Left kidney (tissue), 2 donors: ENCODE data around the gene H2AZ2. TPM values are rescaled to one million over a fixed set of nuclear protein-coding genes. Genes with fewer than 3 reads are reported as not detected.
"Not testable (repeated sequence)": the region's sequence is repeated elsewhere in the genome, so short reads cannot be mapped to it uniquely, and the experiment has no call there.

Experiments
- DNase-seq: peaks from one replicate; pipeline ENCODE4 v3.0.0-alpha.2; 2013
- polyA plus RNA-seq: library from polyadenylated mRNA; unstranded; fragments of 120-200 nt; gene quantifications from one replicate; pipeline ENCODE4 v1.2.1, GENCODE V29; 2013; ENCODE audit not compliant: insufficient read length

Gene H2AZ2
- polyA plus RNA-seq, 1 donor, result 291 TPM

DNA sequence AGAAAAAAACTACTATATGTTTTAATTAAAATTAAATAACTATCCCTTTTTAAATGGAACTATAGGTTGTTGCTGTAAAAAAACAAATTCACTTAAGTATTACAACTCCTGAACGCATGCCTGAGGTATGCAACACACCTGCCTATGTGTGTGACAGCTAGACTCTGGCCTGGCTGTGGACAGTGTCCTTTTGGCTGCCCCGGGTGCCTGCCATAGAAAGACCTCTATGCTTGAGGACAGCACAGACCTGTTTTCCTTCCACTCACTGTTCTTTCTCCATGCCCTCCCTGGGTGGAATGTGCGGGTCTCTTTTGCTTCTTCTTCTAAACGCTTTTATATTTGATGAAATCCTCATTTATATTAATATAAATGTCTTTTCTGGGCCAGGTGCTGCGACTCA lies 57.9 kb downstream of the H2AZ2 start:
- no peak for DNase-seq

DNA sequence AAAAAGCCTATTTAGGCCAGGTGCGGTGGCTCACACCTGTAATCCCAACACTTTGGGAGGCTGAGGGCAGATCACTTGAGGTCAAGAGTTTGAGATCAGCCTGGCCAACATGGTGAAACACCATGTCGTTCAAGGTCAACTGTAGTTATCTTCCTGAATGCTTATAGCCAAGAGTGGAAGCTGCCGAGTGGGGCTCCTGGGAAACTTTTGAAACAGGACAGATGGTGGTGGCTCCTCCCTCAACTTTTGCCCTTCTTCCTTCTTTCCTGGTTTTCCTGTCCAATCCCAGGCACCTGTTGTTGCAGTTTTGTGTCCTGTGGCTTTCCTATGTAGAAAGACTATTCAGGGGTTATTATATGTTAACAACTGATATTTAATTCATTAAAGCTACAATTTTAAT lies 60.1 kb downstream of the H2AZ2 start:
- DNase-seq, result no peak

GRCh38 chr7:44787041-44787440 lies 60.8 kb downstream of the H2AZ2 start:
- no peak for DNase-seq

DNA sequence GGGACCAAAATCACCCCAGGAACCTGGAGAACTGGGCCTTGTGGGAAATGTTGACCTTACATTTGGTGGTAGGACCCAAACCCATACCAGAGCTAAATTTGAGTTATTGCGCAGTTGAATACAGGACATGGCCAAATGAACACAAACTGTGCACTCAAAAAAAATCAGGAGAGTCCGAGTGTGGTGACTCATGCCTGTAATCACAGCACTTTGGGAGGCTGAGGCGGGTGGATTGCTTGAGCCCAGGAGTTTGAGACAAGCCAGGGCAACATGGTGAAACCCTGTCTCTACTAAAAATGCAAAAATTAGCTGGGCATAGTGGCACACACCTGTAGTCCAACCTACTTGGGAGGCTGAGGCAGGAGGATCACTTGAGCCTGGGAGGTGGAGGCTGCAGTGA lies 62.7 kb downstream of the H2AZ2 start:
- DNase-seq, result not testable (repeated sequence)

DNA sequence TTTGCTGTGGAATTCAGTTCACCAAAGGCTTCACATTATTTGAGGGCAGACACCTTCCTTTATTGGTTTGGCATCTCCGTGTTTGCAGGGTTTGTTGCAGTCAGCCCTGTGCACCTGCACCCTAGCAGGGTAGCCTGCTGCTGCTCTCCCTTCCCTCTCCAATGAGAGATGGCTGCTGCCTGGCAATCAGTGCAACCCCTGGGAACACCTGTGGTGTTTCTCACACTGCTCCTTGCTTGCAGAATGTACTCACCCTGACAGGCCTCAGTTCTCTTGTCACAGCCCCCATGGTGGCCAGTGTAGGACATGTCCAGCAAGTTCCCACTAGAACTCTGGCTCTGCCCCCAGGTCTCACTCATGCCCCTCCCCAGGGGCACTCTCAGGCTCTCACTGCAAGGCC lies 63.5 kb downstream of the H2AZ2 start:
- DNase-seq, result no peak

GRCh38 chr7:44783407-44783806 lies 64.5 kb downstream of the H2AZ2 start:
- DNase-seq, result no peak

DNA sequence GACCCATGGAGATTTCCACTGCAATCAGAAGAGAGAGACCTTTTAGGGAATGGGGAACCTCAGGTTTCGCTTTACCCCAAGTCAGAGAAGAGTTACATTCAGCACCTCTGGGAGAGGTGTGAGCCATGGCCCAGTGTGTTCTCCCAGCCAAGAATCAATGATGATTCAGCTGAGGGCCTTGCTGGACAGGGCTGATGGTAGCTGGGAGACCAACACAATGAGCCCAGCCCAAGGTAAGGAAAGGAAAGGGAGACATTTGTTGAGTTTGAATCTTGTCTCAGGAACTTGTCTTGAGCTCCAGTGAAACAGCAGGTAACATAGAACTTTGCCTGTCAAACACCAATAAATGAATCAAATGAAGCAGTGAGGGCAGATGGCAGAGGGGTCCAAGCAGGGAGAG lies 65.4 kb downstream of the H2AZ2 start:
- no peak for DNase-seq

Other genes with a start within 250 kb of the H2AZ2 start
- gene OGDH, start 241.5 kb downstream of the H2AZ2 start, polyA plus RNA-seq, result 86.0 TPM
- 77.5 TPM for gene ZMIZ2, start 99.2 kb downstream of the H2AZ2 start, polyA plus RNA-seq
- 1,199 TPM for gene PPIA, start 51.4 kb downstream of the H2AZ2 start, polyA plus RNA-seq
- gene PURB, start 37.4 kb upstream of the H2AZ2 start, polyA plus RNA-seq, result 43.5 TPM
- gene MYO1G, start 130.9 kb upstream of the H2AZ2 start, polyA plus RNA-seq, result 0.53 TPM
- gene CCM2, start 152.1 kb upstream of the H2AZ2 start, polyA plus RNA-seq, result 27.0 TPM
- gene NACAD, start 240.9 kb upstream of the H2AZ2 start, polyA plus RNA-seq, result 8.6 TPM